HepG2 (cell line): ENCODE data around the gene ZNF217. TPM values are rescaled to one million over a fixed set of nuclear protein-coding genes. Genes with fewer than 3 reads are reported as not detected.

Source experiments
- ATAC-seq: fragments of 200-7000 bp; cut with Tn5 transposase; 3 replicates; pipeline ENCODE4 v1.9.1; 2020; ENCODE audit warnings: mild to moderate bottlenecking, moderate library complexity
- BruUV-seq: library from RNA; stranded (reverse); fragments of 400-500 nt; replicated peaks from 2 replicates; lab custom pipeline; 2021; lab: Mats Ljungman, UMichigan
- CTCF ChIA-PET: fragments of 300-600 bp; formaldehyde crosslinking; extraction: SDS; loops from one replicate; lab custom pipeline; 2021; ENCODE audit warnings: low total read pairs, inconsistent platforms, low intra/inter-chr PET ratio; lab: Yijun Ruan, JAX
- POLR2A ChIA-PET: fragments of 350-600 bp; sonication (Branson Sonifier 250); formaldehyde crosslinking; loops from one replicate; lab custom pipeline; 2020; ENCODE audit warnings: antibody characterized with exemption, inconsistent platforms; lab: Yijun Ruan, JAX
- DNase-seq: peaks from one replicate; pipeline ENCODE4 v3.0.0-alpha.2; 2015; ENCODE audit warnings: low spot score
- FAIRE-seq: peaks from 3 replicates; lab custom pipeline; 2011; peaks lifted over from hg19 to GRCh38; lab: Jason Lieb, UNC
- H2AFZ ChIP-seq: one replicate; pipeline ENCODE4 v1.6.1; 2011; ENCODE audit warnings: low read length, inconsistent platforms
- H3K27ac ChIP-seq: fragments of 300-600 bp; 3 replicates; pipeline ENCODE4 v1.8.0; 2011; ENCODE audit warnings: mixed run types, mild to moderate bottlenecking, mixed read lengths, low read length, inconsistent platforms; ENCODE audit not compliant: insufficient read depth; ENCODE audit errors: extremely low read length
- H3K27me3 ChIP-seq, 2 experiments: fragments of 200-600 bp in 1 of 2; 2 replicates in 1 of 2; 3 replicates in 1 of 2; pipeline versions ENCODE4 v1.6.0 to v1.8.0; 2011; ENCODE audit warnings: low read length in 2 of 2, mild to moderate bottlenecking in 2 of 2, moderate library complexity in 2 of 2, inconsistent platforms in 1 of 2; ENCODE audit not compliant: insufficient read depth in 2 of 2, control insufficient read depth in 1 of 2
- H3K36me3 ChIP-seq, 2 experiments: fragments of 200-600 bp in 1 of 2; replicated peaks in 1 of 2; 2 replicates in 1 of 2; 3 replicates in 1 of 2; pipeline versions ENCODE4 v1.5.1 to v1.8.0; 2011; ENCODE audit warnings: low read length in 2 of 2, inconsistent platforms in 1 of 2; ENCODE audit not compliant: insufficient read depth in 2 of 2, control insufficient read depth in 1 of 2
- H3K4me1 ChIP-seq: 2 replicates; pipeline ENCODE4 v1.5.1; 2012; ENCODE audit warnings: low read length, inconsistent platforms; ENCODE audit not compliant: insufficient read depth
- H3K4me2 ChIP-seq: 2 replicates; pipeline ENCODE4 v1.6.0; 2011; ENCODE audit warnings: low read depth, low read length, inconsistent platforms
- H3K4me3 ChIP-seq, 3 experiments: fragments of 200-600 bp in 1 of 3; sonication (generic), shearing (Covaris generic) in 1 of 3; replicated peaks in 1 of 3; 2 replicates each; pipeline ENCODE4 v1.5.1; 2011 to 2016; ENCODE audit warnings: low read length in 3 of 3, inconsistent platforms in 2 of 3, low read depth in 2 of 3, mild to moderate bottlenecking in 2 of 3, control low read depth in 1 of 3, mixed read lengths in 1 of 3; ENCODE audit not compliant: insufficient read depth in 1 of 3
- H3K79me2 ChIP-seq: one replicate; pipeline ENCODE4 v1.6.1; 2011; ENCODE audit warnings: low read length, inconsistent platforms; ENCODE audit not compliant: insufficient read depth
- H3K9ac ChIP-seq: 2 replicates; pipeline ENCODE4 v1.6.0; 2011; ENCODE audit warnings: mild to moderate bottlenecking, low read depth, low read length, inconsistent platforms; ENCODE audit not compliant: insufficient read depth
- H3K9me3 ChIP-seq: 2 replicates; pipeline ENCODE4 v1.5.1; 2012; ENCODE audit warnings: mild to moderate bottlenecking, low read length
- H4K20me1 ChIP-seq: 2 replicates; pipeline ENCODE4 v1.6.0; 2011; ENCODE audit warnings: inconsistent platforms, mild to moderate bottlenecking, low read length, moderate library complexity; ENCODE audit not compliant: insufficient read depth
- CCAR2 ChIP-seq: fragments of 200-400 bp; formaldehyde crosslinking; optimal IDR thresholded peaks from 2 replicates; pipeline ENCODE3; 2018; ENCODE audit warnings: low read depth, mild to moderate bottlenecking, low read length, moderate library complexity
- CREBL2 ChIP-seq: sonication (generic); formaldehyde crosslinking; IDR thresholded peaks from 2 replicates; pipeline ENCODE4 v1.8.1; 2023; ENCODE audit warnings: missing genetic modification reagents, mild to moderate bottlenecking, borderline replicate concordance
- GLI4 ChIP-seq: sonication (generic); formaldehyde crosslinking; IDR thresholded peaks from 2 replicates; pipeline ENCODE4 v1.5.1; 2020; ENCODE audit warnings: missing genetic modification reagents, mild to moderate bottlenecking, moderate library complexity, borderline replicate concordance
- GMEB2 ChIP-seq: IDR thresholded peaks from 2 replicates; pipeline ENCODE4 v1.6.1; 2016; ENCODE audit warnings: missing biosample characterization, missing genetic modification reagents, low read depth
- HNF1A ChIP-seq, 2 experiments: sonication (generic) in 1 of 2; formaldehyde crosslinking in 1 of 2; IDR thresholded peaks; 2 replicates each; pipeline versions ENCODE4 v1.4.0 to v1.6.1; 2016 to 2020; ENCODE audit warnings: borderline replicate concordance in 1 of 2, low read depth in 1 of 2, mild to moderate bottlenecking in 1 of 2, missing genetic modification reagents in 1 of 2
- MIXL1 ChIP-seq: IDR thresholded peaks from 2 replicates; pipeline ENCODE4 v1.6.1; 2016
- NFKBIZ ChIP-seq: IDR thresholded peaks from 2 replicates; pipeline ENCODE4 v1.6.1; 2018; ENCODE audit warnings: missing genetic modification reagents, missing compliant biosample characterization
- POGK ChIP-seq: sonication (generic); formaldehyde crosslinking; conservative IDR thresholded peaks from 2 replicates; pipeline ENCODE4 v1.8.0; 2022; ENCODE audit warnings: mild to moderate bottlenecking, moderate library complexity, missing genetic modification reagents
- ZNF30 ChIP-seq: sonication (generic); formaldehyde crosslinking; IDR thresholded peaks from 2 replicates; pipeline ENCODE4 v1.5.0; 2020; ENCODE audit warnings: mild to moderate bottlenecking, missing genetic modification reagents
- ZNF557 ChIP-seq: sonication (generic); formaldehyde crosslinking; IDR thresholded peaks from 2 replicates; pipeline ENCODE4 v1.4.0; 2020; ENCODE audit warnings: missing genetic modification reagents
- WGBS: methylation state at CpG from one replicate; pipeline ENCODE4 v1.1.6; 2017; ENCODE audit warnings: low lambda C conversion rate; 5-methylcytosine and 5-hydroxymethylcytosine counted together
- in situ Hi-C: cut with HindIII; loops from 2 replicates; pipeline ENCODE4 v1.10.0; 2017; ENCODE audit warnings: low pct_unique_long_range_greater_than_20kb; ENCODE audit not compliant: extremely low pct_ligation_motif_present
- intact Hi-C: fragments of 100-400 bp; cut with micrococcal nuclease; formaldehyde crosslinking; loops from one replicate; pipeline ENCODE4 v1.10.0; 2022; ENCODE audit not compliant: unreplicated experiment
- polyA plus RNA-seq, 8 experiments: library from polyadenylated mRNA; depleted of rRNA in 3 of 8; stranded (reverse) in 7 of 8; unstranded in 1 of 8; fragments of >200 nt; fragmentation: Illumina TruSeq in 4 of 8; extraction: Trizol in 4 of 8; gene quantifications; 2 replicates each; pipeline versions ENCODE4 v1.2.1 to v1.2.3, GENCODE V29; 2011 to 2016; ENCODE audit warnings: low read depth in 4 of 8, missing spikeins in 1 of 8, mixed read lengths in 1 of 8; ENCODE audit not compliant: insufficient read depth in 1 of 8
- total RNA-seq, 5 experiments: library from RNA; depleted of rRNA; stranded (reverse); fragments of >200 nt; fragmentation: Illumina TruSeq; extraction: Trizol; gene quantifications; 2 replicates each; pipeline ENCODE4 v1.2.3, GENCODE V29; 2016; ENCODE audit warnings: low read depth in 1 of 5

Gene ZNF217
- total and polyA plus RNA-seq, 2 of the 13 experiments (the other 11 are each of a cell fraction or from before 2014, with no cell fraction given) = 22.3 to 29.8 TPM

GRCh38 chr20:53623134-53623453, 29.5 kb upstream of the ZNF217 start (continued):
- TF ChIP-seq POGK (no peak), HNF1A (IDR thresholded peaks at IDR 0.05; ENCODE audit: low read depth) (0 out of 2 replicates have a peak, but pooled peaks have one; percentile 48), HNF1A (CRISPR knock-in tag; IDR thresholded peaks at IDR 0.05; ENCODE audit: borderline replicate concordance) (no peak), ZNF30 (CRISPR knock-in tag) (0 out of 2 replicates have a peak, but pooled peaks have one; percentile 23)

GRCh38 chr20:53622247-53623133, 28.9 kb upstream of the ZNF217 start:
- Histone ChIP-seq H3K27me3 (no peaks in the 10 kb centered on the region), H3K9me3 (no peaks in the 10 kb centered on the region), H3K4me2 (peak overlapping the region; percentile 83), H3K27ac (peak overlapping the region; percentile 93), H3K4me3 (peak overlapping the region; percentile 54 to 66 (median 66); a peak in 5 of 6 replicates), H4K20me1 (no peaks in the 10 kb centered on the region), H2AFZ (peak overlapping the region; percentile 73), H3K79me2 (no peaks in the 10 kb centered on the region), H3K9ac (peak overlapping the region; percentile 76), H3K4me1 (peaks cover 38% of the 10 kb centered on the region), H3K36me3 (no peaks in the 10 kb centered on the region)
- BruUV-seq = no TSS peak
- ChIA-PET CTCF (no interaction called here), POLR2A (interaction anchor here (0.7 to 5.2 kb wide), 41 partner anchors 9 to 511 kb away, joined by 3 to 147 read pairs (median 10); partner anchors contain the start of gene ZNF217)
- peak; percentile 36 for ATAC-seq
- no peak for FAIRE-seq
- peak; percentile 35 for DNase-seq
- 10% methylated on average over 7 of the region's 7 CpGs for WGBS
- intact Hi-C loops = loop anchor here (1.0 to 2.0 kb wide), 5 partner anchors 20 to 116 kb away; no protein-coding TSS in a partner anchor
- in situ Hi-C loops = no loop called here
- TF ChIP-seq ZNF557 (CRISPR knock-in tag) (no peak; the same call in 1 of the 2 replicates), CREBL2 (no peak), MIXL1 (CRISPR knock-in tag) (no peak; the same call in none of the 2 replicates), CCAR2 (no peak), GLI4 (CRISPR knock-in tag) (no peak), GMEB2 (CRISPR knock-in tag) (no peak), NFKBIZ (CRISPR knock-in tag) (no peak)
